Measurements from ENCODE around the gene PSMA5. TPM values are rescaled to one million over a fixed set of nuclear protein-coding genes. Genes with fewer than 3 reads are reported as not detected.

Gene PSMA5
- polyA plus RNA-seq, 2 of the 4 experiments (the other 2 are of a cell fraction), result 93.7 to 140 TPM

DNA sequence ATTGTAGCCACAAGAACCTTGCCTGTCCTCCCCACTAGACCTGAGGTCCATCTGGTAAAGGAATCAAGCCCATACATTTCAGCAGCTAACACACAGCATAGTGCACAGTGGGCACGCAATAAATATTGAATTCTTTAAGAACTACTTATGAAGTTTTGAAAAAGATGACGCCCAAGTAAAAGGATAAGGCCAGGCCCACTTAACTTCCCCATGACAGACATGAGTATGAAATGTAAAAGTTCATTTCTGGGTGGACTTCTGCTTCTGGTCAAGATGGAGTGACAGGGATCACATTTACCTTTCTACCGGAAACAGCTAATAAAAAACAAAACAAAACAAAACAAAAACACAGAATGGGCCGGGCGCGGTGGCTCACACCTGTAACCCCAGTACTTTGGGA lies 54.0 kb downstream of the PSMA5 start:
- Histone ChIP-seq H3K9me3 (no peaks in the 10 kb centered on the region), H3K4me1 (no peaks in the 10 kb centered on the region), H3K4me2 (no peak overlapping the region), H3K27ac (no peak overlapping the region), H3K4me3 (no peak overlapping the region)
- WGBS (ENCODE audit: missing lambda C conversion rate), result 91% methylated on average over 6 of the region's 6 CpGs
- FAIRE-seq (no peak), DNase-seq (ENCODE audit: low read depth in 1 of 2, low spot score in 1 of 2) (no peak), ATAC-seq (no peak)
- POLR2A ChIA-PET, result no interaction called here
- TF ChIP-seq FOSL2 (IDR thresholded peaks at IDR 0.05) (no peak), FOSL2 (CRISPR knock-in tag; IDR thresholded peaks at IDR 0.05) (no peak), EHMT2 (IDR thresholded peaks at IDR 0.05; ENCODE audit: low read depth) (no peak), ZFP36 (IDR thresholded peaks at IDR 0.05; ENCODE audit: borderline replicate concordance, partially characterized antibody) (no peak), HOXB13 (CRISPR knock-in tag; IDR thresholded peaks at IDR 0.05; ENCODE audit: low read depth) (no peak), HDAC2 (IDR thresholded peaks at IDR 0.05) (no peak), KDM1A (IDR thresholded peaks at IDR 0.05; ENCODE audit: low read depth) (no peak), TFCP2L1 (CRISPR knock-in tag; IDR thresholded peaks at IDR 0.05) (no peak), CBX2 (IDR thresholded peaks at IDR 0.05; ENCODE audit: borderline replicate concordance, low read depth) (no peak), JUN (IDR thresholded peaks at IDR 0.05) (no peak), HOXB5 (CRISPR knock-in tag; IDR thresholded peaks at IDR 0.05) (no peak), POLR2A (IDR thresholded peaks at IDR 0.05; ENCODE audit: low read length) (no peak)
- TF ChIP-seq, protein P1, sequence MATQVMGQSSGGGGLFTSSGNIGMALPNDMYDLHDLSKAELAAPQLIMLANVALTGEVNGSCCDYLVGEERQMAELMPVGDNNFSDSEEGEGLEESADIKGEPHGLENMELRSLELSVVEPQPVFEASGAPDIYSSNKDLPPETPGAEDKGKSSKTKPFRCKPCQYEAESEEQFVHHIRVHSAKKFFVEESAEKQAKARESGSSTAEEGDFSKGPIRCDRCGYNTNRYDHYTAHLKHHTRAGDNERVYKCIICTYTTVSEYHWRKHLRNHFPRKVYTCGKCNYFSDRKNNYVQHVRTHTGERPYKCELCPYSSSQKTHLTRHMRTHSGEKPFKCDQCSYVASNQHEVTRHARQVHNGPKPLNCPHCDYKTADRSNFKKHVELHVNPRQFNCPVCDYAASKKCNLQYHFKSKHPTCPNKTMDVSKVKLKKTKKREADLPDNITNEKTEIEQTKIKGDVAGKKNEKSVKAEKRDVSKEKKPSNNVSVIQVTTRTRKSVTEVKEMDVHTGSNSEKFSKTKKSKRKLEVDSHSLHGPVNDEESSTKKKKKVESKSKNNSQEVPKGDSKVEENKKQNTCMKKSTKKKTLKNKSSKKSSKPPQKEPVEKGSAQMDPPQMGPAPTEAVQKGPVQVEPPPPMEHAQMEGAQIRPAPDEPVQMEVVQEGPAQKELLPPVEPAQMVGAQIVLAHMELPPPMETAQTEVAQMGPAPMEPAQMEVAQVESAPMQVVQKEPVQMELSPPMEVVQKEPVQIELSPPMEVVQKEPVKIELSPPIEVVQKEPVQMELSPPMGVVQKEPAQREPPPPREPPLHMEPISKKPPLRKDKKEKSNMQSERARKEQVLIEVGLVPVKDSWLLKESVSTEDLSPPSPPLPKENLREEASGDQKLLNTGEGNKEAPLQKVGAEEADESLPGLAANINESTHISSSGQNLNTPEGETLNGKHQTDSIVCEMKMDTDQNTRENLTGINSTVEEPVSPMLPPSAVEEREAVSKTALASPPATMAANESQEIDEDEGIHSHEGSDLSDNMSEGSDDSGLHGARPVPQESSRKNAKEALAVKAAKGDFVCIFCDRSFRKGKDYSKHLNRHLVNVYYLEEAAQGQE (IDR thresholded peaks at IDR 0.05), result no peak
- TF ChIP-seq, protein P2, sequence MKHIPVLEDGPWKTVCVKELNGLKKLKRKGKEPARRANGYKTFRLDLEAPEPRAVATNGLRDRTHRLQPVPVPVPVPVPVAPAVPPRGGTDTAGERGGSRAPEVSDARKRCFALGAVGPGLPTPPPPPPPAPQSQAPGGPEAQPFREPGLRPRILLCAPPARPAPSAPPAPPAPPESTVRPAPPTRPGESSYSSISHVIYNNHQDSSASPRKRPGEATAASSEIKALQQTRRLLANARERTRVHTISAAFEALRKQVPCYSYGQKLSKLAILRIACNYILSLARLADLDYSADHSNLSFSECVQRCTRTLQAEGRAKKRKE (CRISPR knock-in tag; IDR thresholded peaks at IDR 0.05; ENCODE audit: low read depth), result no peak
- TF ChIP-seq, protein P3, sequence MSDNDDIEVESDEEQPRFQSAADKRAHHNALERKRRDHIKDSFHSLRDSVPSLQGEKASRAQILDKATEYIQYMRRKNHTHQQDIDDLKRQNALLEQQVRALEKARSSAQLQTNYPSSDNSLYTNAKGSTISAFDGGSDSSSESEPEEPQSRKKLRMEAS (IDR thresholded peaks at IDR 0.05), result no peak
- TF ChIP-seq, protein P4, sequence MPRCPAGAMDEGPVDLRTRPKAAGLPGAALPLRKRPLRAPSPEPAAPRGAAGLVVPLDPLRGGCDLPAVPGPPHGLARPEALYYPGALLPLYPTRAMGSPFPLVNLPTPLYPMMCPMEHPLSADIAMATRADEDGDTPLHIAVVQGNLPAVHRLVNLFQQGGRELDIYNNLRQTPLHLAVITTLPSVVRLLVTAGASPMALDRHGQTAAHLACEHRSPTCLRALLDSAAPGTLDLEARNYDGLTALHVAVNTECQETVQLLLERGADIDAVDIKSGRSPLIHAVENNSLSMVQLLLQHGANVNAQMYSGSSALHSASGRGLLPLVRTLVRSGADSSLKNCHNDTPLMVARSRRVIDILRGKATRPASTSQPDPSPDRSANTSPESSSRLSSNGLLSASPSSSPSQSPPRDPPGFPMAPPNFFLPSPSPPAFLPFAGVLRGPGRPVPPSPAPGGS (IDR thresholded peaks at IDR 0.05), result no peak
- TF ChIP-seq, protein P5, sequence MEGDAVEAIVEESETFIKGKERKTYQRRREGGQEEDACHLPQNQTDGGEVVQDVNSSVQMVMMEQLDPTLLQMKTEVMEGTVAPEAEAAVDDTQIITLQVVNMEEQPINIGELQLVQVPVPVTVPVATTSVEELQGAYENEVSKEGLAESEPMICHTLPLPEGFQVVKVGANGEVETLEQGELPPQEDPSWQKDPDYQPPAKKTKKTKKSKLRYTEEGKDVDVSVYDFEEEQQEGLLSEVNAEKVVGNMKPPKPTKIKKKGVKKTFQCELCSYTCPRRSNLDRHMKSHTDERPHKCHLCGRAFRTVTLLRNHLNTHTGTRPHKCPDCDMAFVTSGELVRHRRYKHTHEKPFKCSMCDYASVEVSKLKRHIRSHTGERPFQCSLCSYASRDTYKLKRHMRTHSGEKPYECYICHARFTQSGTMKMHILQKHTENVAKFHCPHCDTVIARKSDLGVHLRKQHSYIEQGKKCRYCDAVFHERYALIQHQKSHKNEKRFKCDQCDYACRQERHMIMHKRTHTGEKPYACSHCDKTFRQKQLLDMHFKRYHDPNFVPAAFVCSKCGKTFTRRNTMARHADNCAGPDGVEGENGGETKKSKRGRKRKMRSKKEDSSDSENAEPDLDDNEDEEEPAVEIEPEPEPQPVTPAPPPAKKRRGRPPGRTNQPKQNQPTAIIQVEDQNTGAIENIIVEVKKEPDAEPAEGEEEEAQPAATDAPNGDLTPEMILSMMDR (IDR thresholded peaks at IDR 0.05), result no peak
- CTCF ChIA-PET, result no interaction called here

DNA sequence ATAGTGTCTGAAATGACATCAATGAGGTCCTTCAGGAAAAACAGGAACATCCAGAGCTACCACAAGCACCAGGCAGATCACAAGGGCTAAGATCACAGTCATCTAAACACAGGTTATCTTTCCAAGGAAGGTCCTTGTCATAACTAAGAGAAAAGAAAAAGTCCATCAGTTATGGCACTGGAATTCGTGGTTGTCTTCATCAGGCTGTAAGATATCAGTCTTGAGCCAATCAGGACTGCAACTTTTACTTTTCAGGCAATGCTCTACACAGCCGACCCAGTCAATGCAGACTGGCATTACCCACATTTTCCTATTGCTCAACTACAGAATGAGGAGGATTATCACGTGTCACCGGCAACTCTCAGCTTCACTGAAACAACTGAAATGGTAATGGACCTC lies 54.9 kb downstream of the PSMA5 start:
- no peak for DNase-seq (ENCODE audit: low read depth in 1 of 2, low spot score in 1 of 2)
- WGBS (ENCODE audit: missing lambda C conversion rate), result 64% methylated on average over 4 of the region's 4 CpGs
- no peaks in the 10 kb centered on the region for H3K9me3 ChIP-seq
- FAIRE-seq, result no peak
- ChIA-PET CTCF (no interaction called here), POLR2A (no interaction called here)
- no peaks in the 10 kb centered on the region for H3K4me1 ChIP-seq
- ATAC-seq, result no peak
- H3K4me2 ChIP-seq, result no peak overlapping the region
- no peak overlapping the region; a peak in 1 of 6 replicates for H3K27ac ChIP-seq
- TF ChIP-seq CHD4 (IDR thresholded peaks at IDR 0.05; ENCODE audit: borderline replicate concordance), result no peak
- TF ChIP-seq NR3C1 (IDR thresholded peaks at IDR 0.05), result no peak
- TF ChIP-seq, protein P6, sequence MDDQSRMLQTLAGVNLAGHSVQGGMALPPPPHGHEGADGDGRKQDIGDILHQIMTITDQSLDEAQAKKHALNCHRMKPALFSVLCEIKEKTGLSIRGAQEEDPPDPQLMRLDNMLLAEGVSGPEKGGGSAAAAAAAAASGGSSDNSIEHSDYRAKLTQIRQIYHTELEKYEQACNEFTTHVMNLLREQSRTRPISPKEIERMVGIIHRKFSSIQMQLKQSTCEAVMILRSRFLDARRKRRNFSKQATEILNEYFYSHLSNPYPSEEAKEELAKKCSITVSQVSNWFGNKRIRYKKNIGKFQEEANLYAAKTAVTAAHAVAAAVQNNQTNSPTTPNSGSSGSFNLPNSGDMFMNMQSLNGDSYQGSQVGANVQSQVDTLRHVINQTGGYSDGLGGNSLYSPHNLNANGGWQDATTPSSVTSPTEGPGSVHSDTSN (IDR thresholded peaks at IDR 0.05), result no peak
- TF ChIP-seq PHF8 (IDR thresholded peaks at IDR 0.05; ENCODE audit: borderline replicate concordance, low read depth), result no peak
- no peak for TF ChIP-seq MYC (IDR thresholded peaks at IDR 0.05; ENCODE audit: borderline replicate concordance, low read length)
- TF ChIP-seq RAD21 (conservative IDR thresholded peaks at IDR 0.05 in 1 of 2, IDR thresholded peaks at IDR 0.05 in 1 of 2), result no peak
- no peak for TF ChIP-seq KDM5A (IDR thresholded peaks at IDR 0.05)
- no peak for TF ChIP-seq RCOR1 (IDR thresholded peaks at IDR 0.05; ENCODE audit: low read depth, low read length)
- no peak for TF ChIP-seq FOXS1 (CRISPR knock-in tag; IDR thresholded peaks at IDR 0.05)
- H3K4me3 ChIP-seq, result no peak overlapping the region
